Body of pancreas (tissue), 4 donors: ENCODE measurements around the gene MFSD1. TPM values are rescaled to one million over a fixed set of nuclear protein-coding genes. Genes with fewer than 3 reads are reported as not detected.

ENCODE experiments used
- ATAC-seq: fragments of 150-250 bp; one replicate; pipeline ENCODE4 v1.9.1; 2016
- DNase-seq, 4 donors: peaks; one replicate each; pipeline ENCODE4 v3.0.0-alpha.2; 2019
- H3K27ac ChIP-seq, 4 donors: fragments of 200-600 bp; sonication (generic); 1 replicate in 3 of 4; 2 replicates in 1 of 4; pipeline versions ENCODE4 v1.5.1 to v1.6.1; 2016 to 2019; ENCODE audit warnings: mild to moderate bottlenecking in 1 of 4, mixed read lengths in 1 of 4, moderate library complexity in 1 of 4
- H3K27me3 ChIP-seq, 2 donors: fragments of 200-600 bp; sonication (generic); one replicate each; pipeline ENCODE4 v1.6.0; 2016; ENCODE audit warnings: mild to moderate bottlenecking in 1 of 2
- H3K36me3 ChIP-seq, 2 donors: fragments of 200-600 bp; sonication (generic); replicated peaks in 1 of 2; 2 replicates each; pipeline ENCODE4 v1.5.1; 2016; ENCODE audit warnings: low read depth in 2 of 2; ENCODE audit not compliant: insufficient read depth in 1 of 2
- H3K4me1 ChIP-seq: fragments of 200-600 bp; sonication (generic); one replicate; pipeline ENCODE4 v1.6.0; 2016
- H3K4me3 ChIP-seq, 2 donors: fragments of 200-600 bp; sonication (generic); 1 replicate in 1 of 2; 2 replicates in 1 of 2; pipeline ENCODE4 v1.5.1; 2016 to 2019
- H3K9me3 ChIP-seq, 3 donors: fragments of 200-600 bp; sonication (generic); 1 replicate in 2 of 3; 2 replicates in 1 of 3; pipeline ENCODE4 v1.5.1; 2016
- CTCF ChIP-seq, 7 experiments: fragments of 450-650 bp in 4 of 7; fragments of 200-600 bp in 3 of 7; sonication (generic) in 3 of 7; IDR thresholded peaks; one replicate each; pipeline ENCODE4 v1.5.1; 2016 to 2019; ENCODE audit warnings: antibody characterized with exemption in 7 of 7
- POLR2A ChIP-seq, 3 donors: fragments of 450-650 bp; IDR thresholded peaks; one replicate each; pipeline ENCODE4 v1.6.1; 2016; ENCODE audit warnings: antibody characterized with exemption in 3 of 3, mild to moderate bottlenecking in 2 of 3
- WGBS, 2 donors: methylation state at CpG; one replicate each; pipeline ENCODE4 v1.1.5; 2017; 5-methylcytosine and 5-hydroxymethylcytosine counted together
- intact Hi-C: fragments of 100-400 bp; cut with DNase I; formaldehyde crosslinking; loops from one replicate; pipeline ENCODE4 v1.15.1; 2023
- total RNA-seq, 2 donors: library from RNA; depleted of rRNA; stranded (reverse); fragments of >200 nt; gene quantifications; one replicate each; pipeline ENCODE4 v1.1.0, GENCODE V29; 2016

MFSD1 gene
- total RNA-seq, 2 donors from 2014 or later: 33.3 to 54.2 TPM

- H3K4me1 ChIP-seq: peaks cover 28% of the 10 kb centered on the region
- no peaks in the 10 kb centered on the region for H3K36me3 ChIP-seq
- peak overlapping the region; percentile 75 to 96 for H3K4me3 ChIP-seq
- intact Hi-C loops: no loop called here
- H3K27me3 ChIP-seq: no peaks in the 10 kb centered on the region
- no peak for TF ChIP-seq CTCF (IDR thresholded peaks at IDR 0.05)
- TF ChIP-seq POLR2A (IDR thresholded peaks at IDR 0.05): no peak
- ATAC-seq: peak; percentile 26
- H3K27ac ChIP-seq: peak overlapping the region in 3 of 4 donors; percentile 63 to 89 (median 84)
- 22 to 24% methylated on average over 25 of the region's 25 CpGs for WGBS, 2 donors
- peak in 2 of 4 donors; percentile 16 to 38 for DNase-seq
- H3K9me3 ChIP-seq: no peaks in the 10 kb centered on the region
Observed at GRCh38 chr3:158802409-158803268, 785 bp downstream of the MFSD1 start.

- Histone ChIP-seq H3K4me3 (no peak overlapping the region), H3K36me3 (peaks cover 0 to 6% of the 10 kb centered on the region in 2 donors), H3K4me1 (peaks cover 28% of the 10 kb centered on the region), H3K9me3 (no peaks in the 10 kb centered on the region), H3K27me3 (no peaks in the 10 kb centered on the region), H3K27ac (no peak overlapping the region)
- no peak for DNase-seq
- intact Hi-C loops: no loop called here
- no peak for TF ChIP-seq CTCF (IDR thresholded peaks at IDR 0.05)
- no peak for TF ChIP-seq POLR2A (IDR thresholded peaks at IDR 0.05)
- 57 to 68% methylated on average over 3 of the region's 3 CpGs for WGBS, 2 donors
- no peak for ATAC-seq
Observed at GRCh38 chr3:158804441-158804840, 2.6 kb downstream of the MFSD1 start.

- Histone ChIP-seq H3K4me3 (no peak overlapping the region), H3K4me1 (peaks cover 7% of the 10 kb centered on the region), H3K9me3 (no peaks in the 10 kb centered on the region), H3K27ac (peak overlapping the region in 1 of 4 donors; percentile 29), H3K27me3 (no peaks in the 10 kb centered on the region), H3K36me3 (peaks cover 8 to 14% of the 10 kb centered on the region in 2 donors)
- intact Hi-C loops: no loop called here
- ATAC-seq: no peak
- TF ChIP-seq POLR2A (IDR thresholded peaks at IDR 0.05) (no peak), CTCF (IDR thresholded peaks at IDR 0.05) (no peak)
- 71 to 100% methylated on average over 3 of the region's 3 CpGs for WGBS, 2 donors
- DNase-seq: peak in 1 of 4 donors; percentile 27
Observed at GRCh38 chr3:158808697-158809096, 6.8 kb downstream of the MFSD1 start.

GRCh38 chr3:158809642-158810041 lies 7.8 kb downstream of the MFSD1 start:
- 92 to 96% methylated on average over 4 of the region's 4 CpGs for WGBS, 2 donors
- TF ChIP-seq CTCF (IDR thresholded peaks at IDR 0.05): no peak
- no peak for TF ChIP-seq POLR2A (IDR thresholded peaks at IDR 0.05)
- H3K4me1 ChIP-seq: no peaks in the 10 kb centered on the region
- peak overlapping the region in 1 of 4 donors; percentile 57 for H3K27ac ChIP-seq
- intact Hi-C loops: no loop called here
- H3K27me3 ChIP-seq: no peaks in the 10 kb centered on the region
- H3K36me3 ChIP-seq: peaks cover 8 to 22% of the 10 kb centered on the region in 2 donors
- no peak overlapping the region for H3K4me3 ChIP-seq
- no peaks in the 10 kb centered on the region for H3K9me3 ChIP-seq
- peak in 1 of 4 donors; percentile 35 for DNase-seq
- ATAC-seq: no peak
